Liver (tissue), 9 donors: ENCODE measurements around the gene TOP1. TPM values are rescaled to one million over a fixed set of nuclear protein-coding genes. Genes with fewer than 3 reads are reported as not detected.

ENCODE experiments used
- DNase-seq: peaks from one replicate; pipeline ENCODE4 v3.0.0-alpha.2; 2017; ENCODE audit warnings: low spot score
- H3K27ac ChIP-seq, 2 donors: one replicate each; pipeline ENCODE4 v1.7.0; 2013; ENCODE audit warnings: inconsistent platforms in 2 of 2, low read length in 2 of 2, control low read depth in 1 of 2, low read depth in 1 of 2, mild to moderate bottlenecking in 1 of 2
- H3K27me3 ChIP-seq, 4 donors: one replicate each; pipeline versions ENCODE4 v1.6.1 to v1.7.0; 2013; ENCODE audit warnings: low read length in 3 of 4, inconsistent platforms in 1 of 4, mild to moderate bottlenecking in 1 of 4, moderate library complexity in 1 of 4; ENCODE audit not compliant: control insufficient read depth in 4 of 4, insufficient read depth in 4 of 4
- H3K36me3 ChIP-seq, 4 donors: one replicate each; pipeline versions ENCODE4 v1.6.1 to v1.7.0; 2013; ENCODE audit warnings: low read length in 3 of 4, mild to moderate bottlenecking in 3 of 4, low read depth in 1 of 4, moderate library complexity in 1 of 4; ENCODE audit not compliant: control insufficient read depth in 4 of 4, insufficient read depth in 3 of 4
- H3K4me1 ChIP-seq, 4 donors: one replicate each; pipeline versions ENCODE4 v1.6.1 to v1.7.0; 2013; ENCODE audit warnings: low read length in 3 of 4, mild to moderate bottlenecking in 3 of 4, moderate library complexity in 1 of 4; ENCODE audit not compliant: control insufficient read depth in 4 of 4, insufficient read depth in 4 of 4
- H3K4me3 ChIP-seq, 3 donors: one replicate each; pipeline versions ENCODE4 v1.6.1 to v1.7.0; 2013; ENCODE audit warnings: low read length in 3 of 3, control low read depth in 1 of 3, low read depth in 1 of 3, mild to moderate bottlenecking in 1 of 3
- H3K9ac ChIP-seq, 2 donors: one replicate each; pipeline ENCODE4 v1.7.0; 2013; ENCODE audit warnings: low read length in 2 of 2, mild to moderate bottlenecking in 2 of 2, moderate library complexity in 2 of 2, control low read depth in 1 of 2, low read depth in 1 of 2
- H3K9me3 ChIP-seq, 4 donors: one replicate each; pipeline versions ENCODE4 v1.6.1 to v1.7.0; 2013; ENCODE audit warnings: low read length in 3 of 4; ENCODE audit not compliant: control insufficient read depth in 4 of 4
- ATF3 ChIP-seq: IDR thresholded peaks from 2 replicates; pipeline ENCODE4 v1.6.1; 2016; ENCODE audit warnings: antibody characterized with exemption
- CTCF ChIP-seq: fragments of 150-350 bp; IDR thresholded peaks from 2 replicates; pipeline ENCODE4 v1.5.1; 2017; ENCODE audit warnings: improper control_type of control experiment, low read depth, low read length; ENCODE audit not compliant: missing input control
- EGR1 ChIP-seq, 2 donors: IDR thresholded peaks; 2 replicates each; pipeline ENCODE4 v1.6.1; 2016 to 2018; ENCODE audit warnings: antibody characterized with exemption in 2 of 2, low read depth in 2 of 2
- FOXA1 ChIP-seq: IDR thresholded peaks from 2 replicates; pipeline ENCODE4 v1.6.1; 2016; ENCODE audit warnings: antibody characterized with exemption
- GABPA ChIP-seq, 2 donors: IDR thresholded peaks in 1 of 2; conservative IDR thresholded peaks in 1 of 2; 2 replicates each; pipeline ENCODE4 v1.6.1; 2016; ENCODE audit warnings: antibody characterized with exemption in 2 of 2, mild to moderate bottlenecking in 1 of 2, moderate library complexity in 1 of 2
- HNF4A ChIP-seq, 2 donors: conservative IDR thresholded peaks; 2 replicates each; pipeline ENCODE4 v1.6.1; 2016; ENCODE audit warnings: antibody characterized with exemption in 2 of 2, mild to moderate bottlenecking in 2 of 2
- HNF4G ChIP-seq: IDR thresholded peaks from 2 replicates; pipeline ENCODE4 v1.6.1; 2016; ENCODE audit warnings: antibody characterized with exemption
- JUND ChIP-seq, 2 donors: IDR thresholded peaks; 2 replicates each; pipeline ENCODE4 v1.6.1; 2016; ENCODE audit warnings: antibody characterized with exemption in 2 of 2
- MAX ChIP-seq: IDR thresholded peaks from 2 replicates; pipeline ENCODE4 v1.6.1; 2016; ENCODE audit warnings: antibody characterized with exemption
- NR2F2 ChIP-seq: IDR thresholded peaks from 2 replicates; pipeline ENCODE4 v1.6.1; 2016; ENCODE audit warnings: antibody characterized with exemption
- REST ChIP-seq: IDR thresholded peaks from 2 replicates; pipeline ENCODE4 v1.6.1; 2016; ENCODE audit warnings: antibody characterized with exemption, mild to moderate bottlenecking
- RXRA ChIP-seq, 2 donors: IDR thresholded peaks; 2 replicates each; pipeline ENCODE4 v1.6.1; 2017 to 2018; ENCODE audit warnings: antibody characterized with exemption in 2 of 2, mild to moderate bottlenecking in 1 of 2
- SP1 ChIP-seq: IDR thresholded peaks from 2 replicates; pipeline ENCODE4 v1.6.1; 2018; ENCODE audit warnings: antibody characterized with exemption, mild to moderate bottlenecking
- TAF1 ChIP-seq: conservative IDR thresholded peaks from 2 replicates; pipeline ENCODE4 v1.6.1; 2016; ENCODE audit warnings: antibody characterized with exemption, mild to moderate bottlenecking
- YY1 ChIP-seq: IDR thresholded peaks from 2 replicates; pipeline ENCODE4 v1.6.1; 2016; ENCODE audit warnings: antibody characterized with exemption, mild to moderate bottlenecking
- ZBTB33 ChIP-seq: IDR thresholded peaks from 2 replicates; pipeline ENCODE4 v1.6.1; 2016; ENCODE audit warnings: antibody characterized with exemption
- WGBS: extraction: QIAGEN DNeasy Blood & Tissue Kit; methylation state at CpG from one replicate; pipeline ENCODE4 v1.1.7; 2013; 5-methylcytosine and 5-hydroxymethylcytosine counted together
- polyA plus RNA-seq, 2 donors: library from polyadenylated mRNA; stranded (reverse) in 1 of 2; unstranded in 1 of 2; fragments of 200-250 nt in 1 of 2; fragments of >200 nt in 1 of 2; fragmentation: Nextera tagmentation in 1 of 2; extraction: Ambion mirVana in 1 of 2; gene quantifications; one replicate each; pipeline versions ENCODE4 v1.2.1 to v1.2.3, GENCODE V29; 2013 to 2015
- total RNA-seq, 2 donors: library from RNA; depleted of rRNA; stranded (reverse); fragments of >200 nt; gene quantifications; one replicate each; pipeline ENCODE4 v1.2.3, GENCODE V29; 2014
- donor health status: healthy.
- donor health status: healthy.
- donor health status: healthy.
- donor health status: healthy.
- donor health status: healthy.

TOP1 gene
- total and polyA plus RNA-seq, 4 donors = 13.7 to 62.1 (median 19.4) TPM

- Histone ChIP-seq H3K36me3 (peaks cover 0 to 12% (median 5%) of the 10 kb centered on the region in 4 donors), H3K9me3 (no peaks in the 10 kb centered on the region), H3K27me3 (no peaks in the 10 kb centered on the region), H3K4me3 (no peak overlapping the region), H3K9ac (no peak overlapping the region), H3K27ac (no peak overlapping the region), H3K4me1 (peaks cover 0 to 8% (median under 1%) of the 10 kb centered on the region in 4 donors)
- WGBS = 92% methylated on average over 3 of the region's 3 CpGs
- DNase-seq = no peak
- TF ChIP-seq RXRA (IDR thresholded peaks at IDR 0.05) = no peak
- TF ChIP-seq HNF4G = no peak
- TF ChIP-seq ATF3 = no peak
- TF ChIP-seq YY1 = no peak
- TF ChIP-seq NR2F2 = no peak
- no peak for TF ChIP-seq TAF1
- TF ChIP-seq MAX = no peak
- no peak for TF ChIP-seq HNF4A (conservative IDR thresholded peaks at IDR 0.05)
- no peak for TF ChIP-seq REST
- no peak for TF ChIP-seq EGR1 (IDR thresholded peaks at IDR 0.05; ENCODE audit: low read depth in 2 of 2)
- TF ChIP-seq CTCF = no peak
- no peak for TF ChIP-seq GABPA (IDR thresholded peaks at IDR 0.05 in 1 of 2, conservative IDR thresholded peaks at IDR 0.05 in 1 of 2)
- TF ChIP-seq FOXA1 = no peak
- no peak for TF ChIP-seq JUND (IDR thresholded peaks at IDR 0.05)
- no peak for TF ChIP-seq SP1
- no peak for TF ChIP-seq ZBTB33
These were observed 32.5 kb downstream of the TOP1 start for GRCh38 chr20:41061155-41061554.

GRCh38 chr20:41063442-41063841 is 34.8 kb downstream of the TOP1 start:
- Histone ChIP-seq H3K4me1 (peaks cover 0 to 9% (median 1%) of the 10 kb centered on the region in 4 donors), H3K27ac (no peak overlapping the region), H3K9me3 (no peaks in the 10 kb centered on the region), H3K27me3 (no peaks in the 10 kb centered on the region), H3K36me3 (peaks cover 0 to 17% (median 5%) of the 10 kb centered on the region in 4 donors), H3K4me3 (no peak overlapping the region), H3K9ac (no peak overlapping the region)
- 76% methylated on average over 1 of the region's 1 CpG for WGBS
- TF ChIP-seq REST (no peak), MAX (no peak), YY1 (no peak)
- DNase-seq = no peak
